Neutrophil (primary cell): ENCODE data around the gene NOS3.

ENCODE experiments used
- H3K27ac ChIP-seq: fragments of 200-600 bp; sonication (generic); 2 replicates; pipeline ENCODE4 v1.5.1; 2016; ENCODE audit warnings: mild to moderate bottlenecking, moderate library complexity
- H3K27me3 ChIP-seq: fragments of 200-600 bp; sonication (generic); 2 replicates; pipeline ENCODE4 v1.6.0; 2016; ENCODE audit warnings: mild to moderate bottlenecking
- H3K36me3 ChIP-seq: fragments of 200-600 bp; sonication (generic); 2 replicates; pipeline ENCODE4 v1.5.1; 2017
- H3K4me1 ChIP-seq, 2 experiments: fragments of 200-600 bp in 1 of 2; sonication (generic) in 1 of 2; 1 replicate in 1 of 2; 2 replicates in 1 of 2; pipeline versions ENCODE4 v1.5.1 to v1.6.1; 2013 to 2016; ENCODE audit warnings: low read depth in 1 of 2, low read length in 1 of 2, mild to moderate bottlenecking in 1 of 2, moderate library complexity in 1 of 2; ENCODE audit not compliant: control insufficient read depth in 1 of 2, insufficient read depth in 1 of 2
- H3K4me3 ChIP-seq, 2 experiments: fragments of 200-600 bp in 1 of 2; sonication (generic) in 1 of 2; 1 replicate in 1 of 2; 2 replicates in 1 of 2; pipeline ENCODE4 v1.5.1; 2013 to 2016; ENCODE audit warnings: low read depth in 1 of 2, low read length in 1 of 2, mild to moderate bottlenecking in 1 of 2, moderate library complexity in 1 of 2
- H3K9me3 ChIP-seq: fragments of 200-600 bp; sonication (generic); 2 replicates; pipeline ENCODE4 v1.5.1; 2016
- CTCF ChIP-seq: fragments of 200-600 bp; sonication (generic); IDR thresholded peaks from 2 replicates; pipeline ENCODE4 v1.5.1; 2016; ENCODE audit warnings: antibody characterized with exemption

The NOS3 gene

GRCh38 chr7:151028131-151028947 is 37.5 kb downstream of the NOS3 start, which contains the start of gene ABCB8:
ABCB8 (plus strand) TSS chr7:151028450; CDS start chr7:151028516, 66 bp downstream.
- peak within 1 kb of the TSS; percentile 79 for H3K27ac ChIP-seq
- H3K9me3 ChIP-seq, result no peaks in the 10 kb centered on the region
- peaks cover 3% of the 10 kb centered on the region for H3K36me3 ChIP-seq
- peak; percentile 59 for TF ChIP-seq CTCF
- H3K4me1 ChIP-seq, result peaks cover 17 to 20% of the 10 kb centered on the region in 2 experiments
- H3K27me3 ChIP-seq, result peaks cover 26% of the 10 kb centered on the region
- peak within 1 kb of the TSS; percentile 91 to 96 for H3K4me3 ChIP-seq

- Histone ChIP-seq H3K4me1 (peaks cover 17 to 20% of the 10 kb centered on the region in 2 experiments), H3K9me3 (no peaks in the 10 kb centered on the region), H3K36me3 (peaks cover 4% of the 10 kb centered on the region), H3K27ac (peak overlapping the region; percentile 79), H3K27me3 (peaks cover 19% of the 10 kb centered on the region), H3K4me3 (peak overlapping the region; percentile 91 to 96)
- TF ChIP-seq CTCF, result no peak
Measured at GRCh38 chr7:151028948-151029501, 38.2 kb downstream of the NOS3 start.

DNA sequence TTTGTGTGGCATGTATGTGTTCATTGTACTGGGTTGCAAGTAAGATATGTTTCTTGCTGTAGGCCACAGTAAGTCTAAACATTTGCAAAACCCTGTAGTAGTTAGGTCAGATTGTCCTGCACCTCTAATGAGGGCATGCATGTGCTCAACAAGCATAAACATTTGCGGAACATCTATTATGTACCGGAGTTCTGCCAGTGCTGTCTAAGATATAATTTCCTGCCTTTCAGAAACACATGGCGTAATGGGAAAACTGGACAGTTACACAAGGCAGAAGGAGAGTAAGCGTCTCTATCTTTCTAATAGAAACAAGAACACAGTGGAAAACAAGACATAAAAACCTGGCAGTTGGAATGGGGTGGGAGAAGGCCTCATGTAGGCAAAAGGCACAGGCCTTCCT is 40.2 kb downstream of the NOS3 start:
- TF ChIP-seq CTCF, result no peak
- Histone ChIP-seq H3K27me3 (peaks cover 14% of the 10 kb centered on the region), H3K27ac (no peak overlapping the region), H3K36me3 (peaks cover 23% of the 10 kb centered on the region), H3K4me1 (peaks cover 17 to 20% of the 10 kb centered on the region in 2 experiments), H3K4me3 (no peak overlapping the region), H3K9me3 (no peaks in the 10 kb centered on the region)

- peaks cover 40% of the 10 kb centered on the region for H3K36me3 ChIP-seq
- H3K27me3 ChIP-seq, result no peaks in the 10 kb centered on the region
- H3K9me3 ChIP-seq, result no peaks in the 10 kb centered on the region
- H3K4me3 ChIP-seq, result no peak overlapping the region
- no peak overlapping the region for H3K27ac ChIP-seq
- peaks cover 8 to 11% of the 10 kb centered on the region in 2 experiments for H3K4me1 ChIP-seq
- no peak for TF ChIP-seq CTCF
Measured at GRCh38 chr7:151032936-151033863, 42.4 kb downstream of the NOS3 start.

GRCh38 chr7:151033864-151034249 is 43.0 kb downstream of the NOS3 start:
- no peak overlapping the region for H3K4me3 ChIP-seq
- no peaks in the 10 kb centered on the region for H3K9me3 ChIP-seq
- peaks cover 40% of the 10 kb centered on the region for H3K36me3 ChIP-seq
- no peaks in the 10 kb centered on the region for H3K27me3 ChIP-seq
- H3K4me1 ChIP-seq, result peaks cover 3 to 7% of the 10 kb centered on the region in 2 experiments
- H3K27ac ChIP-seq, result no peak overlapping the region
- TF ChIP-seq CTCF, result no peak
